ENCODE results near the gene NUDT21.

DNA sequence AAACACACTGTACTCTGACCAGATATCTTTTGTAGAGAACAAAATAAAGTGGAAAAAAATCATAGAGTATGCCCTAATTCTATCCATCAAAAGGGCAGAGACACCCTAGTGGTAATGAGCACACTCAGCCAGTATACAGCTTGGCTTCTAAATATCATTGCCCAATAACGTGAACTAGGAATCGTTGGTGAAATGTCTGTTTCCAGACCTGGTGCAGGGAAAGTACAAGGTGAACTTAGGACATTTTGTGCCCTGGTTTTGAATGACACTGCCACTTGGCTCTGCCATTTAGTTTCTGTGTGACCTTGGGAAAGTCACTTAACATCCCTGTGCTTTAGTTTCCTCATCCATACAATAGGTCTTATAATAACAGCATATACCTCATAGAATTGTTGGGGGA, 39.5 kb downstream of the NUDT21 start:
- TF ChIP-seq YY1 (IDR thresholded peaks at IDR 0.05; ENCODE audit: insufficient read depth, insufficient read length), result no peak
- no peak for TF ChIP-seq ZNF274 (IDR thresholded peaks at IDR 0.05; ENCODE audit: low read depth, low read length)
